Measurements from ENCODE around the gene PANK4.

DNA sequence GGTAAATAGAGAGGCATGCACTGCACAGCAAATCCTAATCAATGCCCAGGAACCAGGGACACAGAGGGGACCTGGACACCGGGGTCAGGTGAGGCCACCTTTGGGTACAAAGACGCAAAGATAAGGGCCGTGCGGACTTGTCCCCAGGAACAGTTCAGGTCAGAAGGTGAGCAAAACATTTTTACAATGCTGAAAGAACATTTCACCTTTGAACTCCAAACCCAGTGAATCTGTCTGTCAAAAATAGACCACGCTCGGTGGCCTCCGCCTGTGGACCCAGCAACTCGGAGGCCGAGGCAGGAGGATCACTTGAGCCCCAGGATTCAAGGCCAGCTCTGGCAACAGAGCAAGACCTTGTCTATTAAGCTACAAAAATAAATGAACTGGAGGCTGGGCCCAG, 45.0 kb upstream of the PANK4 start:
- TF ChIP-seq, protein P1, sequence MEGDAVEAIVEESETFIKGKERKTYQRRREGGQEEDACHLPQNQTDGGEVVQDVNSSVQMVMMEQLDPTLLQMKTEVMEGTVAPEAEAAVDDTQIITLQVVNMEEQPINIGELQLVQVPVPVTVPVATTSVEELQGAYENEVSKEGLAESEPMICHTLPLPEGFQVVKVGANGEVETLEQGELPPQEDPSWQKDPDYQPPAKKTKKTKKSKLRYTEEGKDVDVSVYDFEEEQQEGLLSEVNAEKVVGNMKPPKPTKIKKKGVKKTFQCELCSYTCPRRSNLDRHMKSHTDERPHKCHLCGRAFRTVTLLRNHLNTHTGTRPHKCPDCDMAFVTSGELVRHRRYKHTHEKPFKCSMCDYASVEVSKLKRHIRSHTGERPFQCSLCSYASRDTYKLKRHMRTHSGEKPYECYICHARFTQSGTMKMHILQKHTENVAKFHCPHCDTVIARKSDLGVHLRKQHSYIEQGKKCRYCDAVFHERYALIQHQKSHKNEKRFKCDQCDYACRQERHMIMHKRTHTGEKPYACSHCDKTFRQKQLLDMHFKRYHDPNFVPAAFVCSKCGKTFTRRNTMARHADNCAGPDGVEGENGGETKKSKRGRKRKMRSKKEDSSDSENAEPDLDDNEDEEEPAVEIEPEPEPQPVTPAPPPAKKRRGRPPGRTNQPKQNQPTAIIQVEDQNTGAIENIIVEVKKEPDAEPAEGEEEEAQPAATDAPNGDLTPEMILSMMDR (IDR thresholded peaks at IDR 0.05; ENCODE audit: extremely low read depth in 1 of 2, insufficient read depth in 1 of 2, low read depth in 1 of 2, low read length in 2 of 2): no peak
- no peak for TF ChIP-seq EZH2 (IDR thresholded peaks at IDR 0.05; ENCODE audit: borderline replicate concordance, low read depth, low read length, severe bottlenecking)

All from endothelial cell of umbilical vein (primary cell).